Caco-2 (cell line): Measurements from ENCODE around the gene MAMDC2. TPM values are rescaled to one million over a fixed set of nuclear protein-coding genes. Genes with fewer than 3 reads are reported as not detected.

Source experiments
- BruUV-seq: library from RNA; stranded (reverse); fragments of 400-500 nt; replicated peaks from 2 replicates; lab custom pipeline; 2021; lab: Mats Ljungman, UMichigan
- CTCF ChIA-PET: fragments of 300-600 bp; sonication (Branson Sonifier 250); formaldehyde crosslinking; loops from one replicate; lab custom pipeline; 2022; ENCODE audit warnings: antibody characterized with exemption; lab: Charles Lee
- POLR2A ChIA-PET: fragments of 300-600 bp; sonication (Branson Sonifier 250); formaldehyde crosslinking; loops from one replicate; lab custom pipeline; 2022; ENCODE audit warnings: antibody characterized with exemption; lab: Charles Lee
- DNase-seq, 2 experiments: peaks; one replicate each; pipeline versions ENCODE4 v3.0.0 to v3.0.0-alpha.2; 2020 to 2022
- H3K27me3 ChIP-seq: replicated peaks from 2 replicates; pipeline ENCODE4 v1.6.0; 2011; ENCODE audit warnings: low read length; ENCODE audit not compliant: control insufficient read depth, insufficient read depth
- H3K36me3 ChIP-seq: 2 replicates; pipeline ENCODE4 v1.5.1; 2011; ENCODE audit warnings: low read length; ENCODE audit not compliant: control insufficient read depth, insufficient read depth
- H3K4me1 ChIP-seq: fragments of 250-450 bp; sonication (Bioruptor Pico); 2 replicates; pipeline ENCODE4 v1.5.1; 2020; ENCODE audit warnings: mild to moderate bottlenecking
- H3K4me3 ChIP-seq: 2 replicates; pipeline ENCODE4 v1.5.1; 2011; ENCODE audit warnings: low read depth, mild to moderate bottlenecking, control low read depth, low read length
- H3K9me3 ChIP-seq: fragments of 250-450 bp; sonication (Bioruptor Pico); 2 replicates; pipeline ENCODE4 v1.5.1; 2020; ENCODE audit warnings: mild to moderate bottlenecking, moderate library complexity
- H3K27ac Mint-ChIP-seq: one replicate; pipeline ENCODE4 v1.8.0; 2022; ENCODE audit warnings: mixed read lengths; ENCODE audit not compliant: unreplicated experiment
- H3K27me3 Mint-ChIP-seq: one replicate; pipeline ENCODE4 v1.8.0; 2022; ENCODE audit warnings: mixed read lengths; ENCODE audit not compliant: insufficient read depth, unreplicated experiment
- H3K36me3 Mint-ChIP-seq: one replicate; pipeline ENCODE4 v1.8.0; 2022; ENCODE audit warnings: mild to moderate bottlenecking, mixed read lengths; ENCODE audit not compliant: insufficient read depth, unreplicated experiment
- H3K4me1 Mint-ChIP-seq: one replicate; pipeline ENCODE4 v1.8.0; 2022; ENCODE audit warnings: low read depth, mixed read lengths; ENCODE audit not compliant: unreplicated experiment
- H3K4me3 Mint-ChIP-seq: one replicate; pipeline ENCODE4 v1.8.0; 2022; ENCODE audit warnings: mild to moderate bottlenecking, moderate library complexity, mixed read lengths; ENCODE audit not compliant: unreplicated experiment
- H3K9me3 Mint-ChIP-seq: one replicate; pipeline ENCODE4 v1.8.0; 2022; ENCODE audit warnings: mixed read lengths; ENCODE audit not compliant: unreplicated experiment
- CTCF ChIP-seq, 2 experiments: fragments of 200-600 bp in 1 of 2; IDR thresholded peaks; 1 replicate in 1 of 2; 2 replicates in 1 of 2; pipeline versions ENCODE4 v1.5.1 to v1.8.0; 2011 to 2022; ENCODE audit warnings: antibody characterized with exemption in 1 of 2, control low read depth in 1 of 2, inconsistent platforms in 1 of 2, low read depth in 1 of 2, low read length in 1 of 2, mild to moderate bottlenecking in 1 of 2, moderate library complexity in 1 of 2; ENCODE audit not compliant: insufficient read depth in 1 of 2, severe bottlenecking in 1 of 2, unreplicated experiment in 1 of 2
- intact Hi-C: fragments of 100-400 bp; cut with micrococcal nuclease; formaldehyde crosslinking; loops from one replicate; pipeline ENCODE4 v1.10.0; 2022; ENCODE audit not compliant: unreplicated experiment
- total RNA-seq: library from RNA; stranded (reverse); gene quantifications from 2 replicates; pipeline ENCODE4 v1.2.3, GENCODE V29; 2022

The MAMDC2 gene
- total RNA-seq, 1 experiment from 2014 or later: not detected

GRCh38 chr9:70053864-70054263, 10.2 kb downstream of the MAMDC2 start:
- no peak overlapping the region for H3K4me3 ChIP-seq
- no peaks in the 10 kb centered on the region for H3K4me1 ChIP-seq
- ChIA-PET CTCF (no interaction called here), POLR2A (no interaction called here)
- Mint-ChIP-seq H3K27ac (no peak overlapping the region), H3K27me3 (peaks cover 4% of the 10 kb centered on the region), H3K36me3 (no peaks in the 10 kb centered on the region), H3K4me3 (no peak overlapping the region), H3K4me1 (no peaks in the 10 kb centered on the region), H3K9me3 (no peaks in the 10 kb centered on the region)
- DNase-seq: no peak
- TF ChIP-seq CTCF (IDR thresholded peaks at IDR 0.05; ENCODE audit: insufficient read depth in 1 of 2, low read depth in 1 of 2, low read length in 1 of 2, severe bottlenecking in 1 of 2, unreplicated experiment in 1 of 2): no peak
- BruUV-seq: no TSS peak
- no peaks in the 10 kb centered on the region for H3K9me3 ChIP-seq
- intact Hi-C loops: no loop called here
- no peaks in the 10 kb centered on the region for H3K27me3 ChIP-seq
- no peaks in the 10 kb centered on the region for H3K36me3 ChIP-seq

- no TSS peak for BruUV-seq
- no peak overlapping the region for H3K27ac Mint-ChIP-seq
- no peak overlapping the region for H3K4me3 Mint-ChIP-seq
- ChIA-PET CTCF (no interaction called here), POLR2A (no interaction called here)
- no peaks in the 10 kb centered on the region for H3K4me1 Mint-ChIP-seq
- Histone ChIP-seq H3K27me3 (no peaks in the 10 kb centered on the region), H3K4me3 (no peak overlapping the region), H3K36me3 (no peaks in the 10 kb centered on the region), H3K9me3 (no peaks in the 10 kb centered on the region), H3K4me1 (no peaks in the 10 kb centered on the region)
- peaks cover 4% of the 10 kb centered on the region for H3K27me3 Mint-ChIP-seq
- H3K9me3 Mint-ChIP-seq: no peaks in the 10 kb centered on the region
- no peak for DNase-seq
- TF ChIP-seq CTCF (IDR thresholded peaks at IDR 0.05; ENCODE audit: insufficient read depth in 1 of 2, low read depth in 1 of 2, low read length in 1 of 2, severe bottlenecking in 1 of 2, unreplicated experiment in 1 of 2): no peak
- intact Hi-C loops: no loop called here
- H3K36me3 Mint-ChIP-seq: no peaks in the 10 kb centered on the region
Observed at GRCh38 chr9:70054521-70054920, 10.9 kb downstream of the MAMDC2 start.

GRCh38 chr9:70055406-70056210, 12.0 kb downstream of the MAMDC2 start:
- Mint-ChIP-seq H3K4me1 (no peaks in the 10 kb centered on the region), H3K27ac (no peak overlapping the region), H3K4me3 (no peak overlapping the region), H3K9me3 (no peaks in the 10 kb centered on the region), H3K27me3 (peaks cover 4% of the 10 kb centered on the region), H3K36me3 (no peaks in the 10 kb centered on the region)
- POLR2A ChIA-PET: no interaction called here
- H3K4me1 ChIP-seq: no peaks in the 10 kb centered on the region
- no peak for DNase-seq
- no peaks in the 10 kb centered on the region for H3K27me3 ChIP-seq
- no peaks in the 10 kb centered on the region for H3K9me3 ChIP-seq
- CTCF ChIA-PET: no interaction called here
- intact Hi-C loops: no loop called here
- no peak overlapping the region for H3K4me3 ChIP-seq
- BruUV-seq: no TSS peak
- H3K36me3 ChIP-seq: no peaks in the 10 kb centered on the region
- TF ChIP-seq CTCF (IDR thresholded peaks at IDR 0.05; ENCODE audit: insufficient read depth in 1 of 2, low read depth in 1 of 2, low read length in 1 of 2, severe bottlenecking in 1 of 2, unreplicated experiment in 1 of 2): no peak
